ENCODE measurements around the gene PIK3C2G. TPM values are rescaled to one million over a fixed set of nuclear protein-coding genes. Genes with fewer than 3 reads are reported as not detected.

PIK3C2G gene
- polyA plus RNA-seq, 1 donor (not counting 4 experiments of a cell fraction or from before 2014, with no cell fraction given) = 3.7 TPM

GRCh38 chr12:18258929-18259328 is 2.4 kb upstream of the PIK3C2G start:
- FAIRE-seq (no peak), DNase-seq (ENCODE audit: low read depth, low spot score) (no peak)
- Histone ChIP-seq H3K4me1 (ENCODE audit: control insufficient read depth, extremely low read depth, insufficient read depth, low read length) (peaks cover 4% of the 10 kb centered on the region), H3K9me3 (ENCODE audit: control insufficient read depth, low read depth, low read length) (no peaks in the 10 kb centered on the region), H4K20me1 (ENCODE audit: control insufficient read depth, extremely low read depth, insufficient read depth, low read length) (no peaks in the 10 kb centered on the region), H3K27ac (ENCODE audit: control insufficient read depth, insufficient read depth, low read length) (no peak overlapping the region), H3K79me2 (ENCODE audit: control insufficient read depth, insufficient read depth, low read length) (peaks cover 9% of the 10 kb centered on the region), H2AFZ (ENCODE audit: control insufficient read depth, low read length) (peak overlapping the region; percentile 43), H3K9ac (ENCODE audit: control insufficient read depth, extremely low read depth, insufficient read depth, low read length) (no peak overlapping the region), H3K4me3 (ENCODE audit: control insufficient read depth in 2 of 3, extremely low read depth in 1 of 3, insufficient read depth in 2 of 3, low read depth in 1 of 3, low read length in 3 of 3) (no peak overlapping the region), H3K36me3 (ENCODE audit: control insufficient read depth in 2 of 2, extremely low read depth in 1 of 2, insufficient read depth in 2 of 2, low read length in 2 of 2) (no peaks in the 10 kb centered on the region), H3K9me1 (ENCODE audit: control insufficient read depth, extremely low read depth, insufficient read depth, low read length) (no peaks in the 10 kb centered on the region), H3K27me3 (ENCODE audit: control insufficient read depth, extremely low read depth, insufficient read depth, low read length) (no peaks in the 10 kb centered on the region), H3K4me2 (ENCODE audit: control insufficient read depth, extremely low read depth, insufficient read depth, low read depth, low read length) (no peak overlapping the region)
- TF ChIP-seq EZH2 (IDR thresholded peaks at IDR 0.05; ENCODE audit: low read length) (no peak), CTCF (optimal IDR thresholded peaks at IDR 0.05 in 1 of 3, IDR thresholded peaks at IDR 0.05 in 1 of 3, conservative IDR thresholded peaks at IDR 0.05 in 1 of 3; ENCODE audit: extremely low read depth in 1 of 3, insufficient read depth in 2 of 3, low read length in 3 of 3) (no peak)
- dilution Hi-C loops (cut with MboI; ENCODE audit: extremely low pct_ligation_motif_present, low sequenced_read_pairs) = no loop called here

- TF ChIP-seq CTCF (optimal IDR thresholded peaks at IDR 0.05 in 1 of 3, IDR thresholded peaks at IDR 0.05 in 1 of 3, conservative IDR thresholded peaks at IDR 0.05 in 1 of 3; ENCODE audit: extremely low read depth in 1 of 3, insufficient read depth in 2 of 3, low read length in 3 of 3) = no peak
- no peak for TF ChIP-seq EZH2 (IDR thresholded peaks at IDR 0.05; ENCODE audit: low read length)
- dilution Hi-C loops (cut with MboI; ENCODE audit: extremely low pct_ligation_motif_present, low sequenced_read_pairs) = no loop called here
- Histone ChIP-seq H3K4me1 (ENCODE audit: control insufficient read depth, extremely low read depth, insufficient read depth, low read length) (peaks cover 4% of the 10 kb centered on the region), H3K36me3 (ENCODE audit: control insufficient read depth in 2 of 2, extremely low read depth in 1 of 2, insufficient read depth in 2 of 2, low read length in 2 of 2) (no peaks in the 10 kb centered on the region), H3K79me2 (ENCODE audit: control insufficient read depth, insufficient read depth, low read length) (peaks cover 19% of the 10 kb centered on the region), H3K27ac (ENCODE audit: control insufficient read depth, insufficient read depth, low read length) (peak overlapping the region; percentile 91), H3K9ac (ENCODE audit: control insufficient read depth, extremely low read depth, insufficient read depth, low read length) (peak overlapping the region; percentile 71), H3K4me3 (ENCODE audit: control insufficient read depth in 2 of 3, extremely low read depth in 1 of 3, insufficient read depth in 2 of 3, low read depth in 1 of 3, low read length in 3 of 3) (peak overlapping the region in 2 of 3 experiments; percentile 63 to 65), H3K9me3 (ENCODE audit: control insufficient read depth, low read depth, low read length) (no peaks in the 10 kb centered on the region), H4K20me1 (ENCODE audit: control insufficient read depth, extremely low read depth, insufficient read depth, low read length) (no peaks in the 10 kb centered on the region), H3K27me3 (ENCODE audit: control insufficient read depth, extremely low read depth, insufficient read depth, low read length) (no peaks in the 10 kb centered on the region), H3K9me1 (ENCODE audit: control insufficient read depth, extremely low read depth, insufficient read depth, low read length) (no peaks in the 10 kb centered on the region), H3K4me2 (ENCODE audit: control insufficient read depth, extremely low read depth, insufficient read depth, low read depth, low read length) (peak overlapping the region; percentile 100), H2AFZ (ENCODE audit: control insufficient read depth, low read length) (peak overlapping the region; percentile 83)
- FAIRE-seq (no peak), DNase-seq (ENCODE audit: low read depth, low spot score) (no peak)
Observed at GRCh38 chr12:18259906-18260682, 1.2 kb upstream of the PIK3C2G start.

Measured in keratinocyte (primary cell).